ENCODE results near the gene NCAPG2. TPM values are rescaled to one million over a fixed set of nuclear protein-coding genes. Genes with fewer than 3 reads are reported as not detected.

NCAPG2 gene
- total and polyA plus RNA-seq, 10 of the 15 experiments (the other 5 are each of a cell fraction or from before 2014, with no cell fraction given) = 11.2 to 78.2 (median 49.2) TPM

DNA sequence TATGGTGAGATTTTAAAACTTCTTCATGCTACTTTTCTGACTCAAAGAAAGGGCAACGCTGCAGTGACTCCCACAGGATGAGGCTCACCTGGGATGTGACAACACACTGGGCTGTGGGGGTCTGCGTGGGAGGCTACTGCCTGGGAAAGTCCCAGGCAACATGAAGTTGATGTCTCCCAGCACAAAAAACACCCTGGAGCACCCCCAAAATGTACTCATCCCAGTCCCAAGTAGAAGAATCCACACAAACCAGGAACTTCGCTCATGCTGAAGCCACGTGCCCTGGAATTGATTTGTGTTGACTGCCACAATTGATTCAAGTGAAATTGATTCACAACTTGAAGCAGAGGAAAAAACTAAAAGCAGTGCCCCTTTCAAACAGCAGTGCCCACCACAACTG, 92.1 kb downstream of the NCAPG2 start:
- Histone ChIP-seq H3K9ac (ENCODE audit: control insufficient read depth, insufficient read depth, low read length) (no peak overlapping the region), H3K27me3 (replicated peaks in 1 of 2; ENCODE audit: control insufficient read depth in 2 of 2, insufficient read depth in 2 of 2, low read length in 1 of 2) (no peaks in the 10 kb centered on the region), H3K27ac (ENCODE audit: control insufficient read depth, insufficient read depth) (peak overlapping the region; percentile 57), H3K4me3 (no peak overlapping the region), H3K9me3 (replicated peaks; ENCODE audit: control insufficient read depth, insufficient read depth, low read length) (no peaks in the 10 kb centered on the region), H3K4me1 (ENCODE audit: control insufficient read depth, insufficient read depth, low read length) (peaks cover 15% of the 10 kb centered on the region), H3K36me3 (ENCODE audit: control insufficient read depth in 2 of 2, insufficient read depth in 2 of 2, low read length in 1 of 2) (no peaks in the 10 kb centered on the region; a peak in 2 of 4 replicates), H4K20me1 (ENCODE audit: control insufficient read depth, insufficient read depth) (no peaks in the 10 kb centered on the region), H2AFZ (ENCODE audit: control insufficient read depth, low read depth, low read length) (no peak overlapping the region), H3K4me2 (ENCODE audit: control insufficient read depth, insufficient read depth) (peak overlapping the region; percentile 4; the same call in 1 of the 2 replicates), H3K79me2 (ENCODE audit: control insufficient read depth, insufficient read depth, low read length) (no peaks in the 10 kb centered on the region)
- TF ChIP-seq IKZF2 (IDR thresholded peaks at IDR 0.05) = no peak
- TF ChIP-seq EGR1 (IDR thresholded peaks at IDR 0.05; ENCODE audit: borderline replicate concordance in 1 of 2, low read depth in 2 of 2, low read length in 2 of 2) = peak in 1 of 2 experiments; percentile 57; a peak in 1 of 3 replicates
- TF ChIP-seq POLR2AphosphoS5 (IDR thresholded peaks at IDR 0.05; ENCODE audit: low read length) = no peak
- TF ChIP-seq MTA2 (IDR thresholded peaks at IDR 0.05; ENCODE audit: low read depth) = no peak
- no peak for FAIRE-seq
- ChIA-PET POLR2A (no interaction called here), SMC1A (ENCODE audit: uncharacterized antibody, unreplicated experiment) (interaction anchor here (1.2 kb wide), 1 partner anchor 12 kb away, joined by 4 read pairs; no protein-coding TSS in a partner anchor), RAD21 (ENCODE audit: unreplicated experiment) (no interaction called here), CTCF (interaction anchor here (0.9 kb wide), 1 partner anchor 92 kb away, joined by 3 read pairs; the partner anchor contains the start of gene NCAPG2)
- BruUV-seq (replicated peaks) = no TSS peak
- 84% methylated on average over 4 of the region's 4 CpGs for WGBS (ENCODE audit: insufficient coverage, insufficient replicate concordance, low lambda C conversion rate, missing lambda C conversion rate)
- ATAC-seq = no peak
- intact Hi-C loops (cut with micrococcal nuclease; ENCODE audit: unreplicated experiment) (loop anchor here (2.0 to 10.0 kb wide), 3 partner anchors 44 to 362 kb away; no protein-coding TSS in a partner anchor), in situ Hi-C loops (cut with MboI) (no loop called here)
- no peak for DNase-seq (ENCODE audit: low read depth, low spot score)

GRCh38 chr7:158611541-158611940, 93.1 kb downstream of the NCAPG2 start:
- ATAC-seq = no peak
- H3K27me3 ChIP-seq (replicated peaks in 1 of 2; ENCODE audit: control insufficient read depth in 2 of 2, insufficient read depth in 2 of 2, low read length in 1 of 2) = no peaks in the 10 kb centered on the region
- intact Hi-C loops (cut with micrococcal nuclease; ENCODE audit: unreplicated experiment) = loop anchor here (5.0 to 10.0 kb wide), 2 partner anchors 221 to 363 kb away; no protein-coding TSS in a partner anchor
- no peak overlapping the region for H3K4me3 ChIP-seq
- BruUV-seq (replicated peaks) = no TSS peak
- no peak for FAIRE-seq
- peaks cover 0 to 2% of the 10 kb centered on the region in 2 experiments; a peak in 3 of 4 replicates for H3K36me3 ChIP-seq (ENCODE audit: control insufficient read depth in 2 of 2, insufficient read depth in 2 of 2, low read length in 1 of 2)
- 93% methylated on average over 8 of the region's 8 CpGs for WGBS (ENCODE audit: insufficient coverage, insufficient replicate concordance, low lambda C conversion rate, missing lambda C conversion rate)
- H3K9me3 ChIP-seq (replicated peaks; ENCODE audit: control insufficient read depth, insufficient read depth, low read length) = no peaks in the 10 kb centered on the region
- in situ Hi-C loops (cut with MboI) = no loop called here
- ChIA-PET SMC1A (ENCODE audit: uncharacterized antibody, unreplicated experiment) (no interaction called here), CTCF (interaction anchor here (1.3 kb wide), 1 partner anchor 36 kb away, joined by 3 read pairs; no protein-coding TSS in a partner anchor), RAD21 (ENCODE audit: unreplicated experiment) (no interaction called here), POLR2A (no interaction called here)
- peaks cover 15% of the 10 kb centered on the region for H3K4me1 ChIP-seq (ENCODE audit: control insufficient read depth, insufficient read depth, low read length)
- no peak overlapping the region for H3K9ac ChIP-seq (ENCODE audit: control insufficient read depth, insufficient read depth, low read length)
- H3K79me2 ChIP-seq (ENCODE audit: control insufficient read depth, insufficient read depth, low read length) = no peaks in the 10 kb centered on the region
- no peak overlapping the region for H2AFZ ChIP-seq (ENCODE audit: control insufficient read depth, low read depth, low read length)
- H4K20me1 ChIP-seq (ENCODE audit: control insufficient read depth, insufficient read depth) = no peaks in the 10 kb centered on the region
- no peak overlapping the region for H3K27ac ChIP-seq (ENCODE audit: control insufficient read depth, insufficient read depth)
- DNase-seq (ENCODE audit: low read depth, low spot score) = no peak
- H3K4me2 ChIP-seq (ENCODE audit: control insufficient read depth, insufficient read depth) = no peak overlapping the region
- TF ChIP-seq NFYB (IDR thresholded peaks at IDR 0.05; ENCODE audit: insufficient read depth, low read depth, low read length) (no peak), PBX3 (IDR thresholded peaks at IDR 0.05; ENCODE audit: insufficient replicate concordance, low read depth, low read length) (no peak), SMAD1 (IDR thresholded peaks at IDR 0.05; ENCODE audit: low read depth, partially characterized antibody) (no peak), IKZF2 (IDR thresholded peaks at IDR 0.05) (no peak), KDM1A (IDR thresholded peaks at IDR 0.05; ENCODE audit: borderline replicate concordance) (no peak), ETV6 (conservative IDR thresholded peaks at IDR 0.05 in 1 of 2, IDR thresholded peaks at IDR 0.05 in 1 of 2; ENCODE audit: borderline replicate concordance in 1 of 2, low read depth in 1 of 2) (no peak), CBFB (IDR thresholded peaks at IDR 0.05; ENCODE audit: low read depth) (no peak)
- TF ChIP-seq, protein P1, sequence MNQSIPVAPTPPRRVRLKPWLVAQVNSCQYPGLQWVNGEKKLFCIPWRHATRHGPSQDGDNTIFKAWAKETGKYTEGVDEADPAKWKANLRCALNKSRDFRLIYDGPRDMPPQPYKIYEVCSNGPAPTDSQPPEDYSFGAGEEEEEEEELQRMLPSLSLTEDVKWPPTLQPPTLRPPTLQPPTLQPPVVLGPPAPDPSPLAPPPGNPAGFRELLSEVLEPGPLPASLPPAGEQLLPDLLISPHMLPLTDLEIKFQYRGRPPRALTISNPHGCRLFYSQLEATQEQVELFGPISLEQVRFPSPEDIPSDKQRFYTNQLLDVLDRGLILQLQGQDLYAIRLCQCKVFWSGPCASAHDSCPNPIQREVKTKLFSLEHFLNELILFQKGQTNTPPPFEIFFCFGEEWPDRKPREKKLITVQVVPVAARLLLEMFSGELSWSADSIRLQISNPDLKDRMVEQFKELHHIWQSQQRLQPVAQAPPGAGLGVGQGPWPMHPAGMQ (IDR thresholded peaks at IDR 0.05; ENCODE audit: borderline replicate concordance) = no peak
- TF ChIP-seq, protein P2, sequence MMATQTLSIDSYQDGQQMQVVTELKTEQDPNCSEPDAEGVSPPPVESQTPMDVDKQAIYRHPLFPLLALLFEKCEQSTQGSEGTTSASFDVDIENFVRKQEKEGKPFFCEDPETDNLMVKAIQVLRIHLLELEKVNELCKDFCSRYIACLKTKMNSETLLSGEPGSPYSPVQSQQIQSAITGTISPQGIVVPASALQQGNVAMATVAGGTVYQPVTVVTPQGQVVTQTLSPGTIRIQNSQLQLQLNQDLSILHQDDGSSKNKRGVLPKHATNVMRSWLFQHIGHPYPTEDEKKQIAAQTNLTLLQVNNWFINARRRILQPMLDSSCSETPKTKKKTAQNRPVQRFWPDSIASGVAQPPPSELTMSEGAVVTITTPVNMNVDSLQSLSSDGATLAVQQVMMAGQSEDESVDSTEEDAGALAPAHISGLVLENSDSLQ (IDR thresholded peaks at IDR 0.05) = no peak
